Neural cell (in vitro differentiated cells): ENCODE measurements around the gene SLC17A2. TPM values are rescaled to one million over a fixed set of nuclear protein-coding genes. Genes with fewer than 3 reads are reported as not detected.

Experiments
- H2AFZ ChIP-seq: fragments of 200-600, 300-800 bp; sonication (generic), shearing (Covaris generic); 2 replicates; pipeline ENCODE4 v1.6.0; 2014; ENCODE audit warnings: low read depth, mild to moderate bottlenecking, antibody characterized with exemption, low read length, moderate library complexity
- H3F3A ChIP-seq: fragments of 200-600 bp; shearing (Covaris generic); 2 replicates; pipeline ENCODE4 v1.6.1; 2016; ENCODE audit warnings: mild to moderate bottlenecking, moderate library complexity, mixed read lengths, antibody characterized with exemption, low read length; ENCODE audit not compliant: insufficient read depth, poor library complexity, severe bottlenecking
- H3K27ac ChIP-seq: fragments of 200-600, 300-800 bp; sonication (generic), shearing (Covaris generic); 2 replicates; pipeline ENCODE4 v1.5.1; 2014; ENCODE audit warnings: mild to moderate bottlenecking, low read length, moderate library complexity
- H3K27me3 ChIP-seq: fragments of 300-800, 200-600 bp; sonication (generic), shearing (Covaris generic); 2 replicates; pipeline ENCODE4 v1.6.0; 2014; ENCODE audit warnings: mild to moderate bottlenecking, low read depth, low read length, moderate library complexity; ENCODE audit not compliant: insufficient read depth
- H3K36me3 ChIP-seq: fragments of 300-800, 200-600 bp; sonication (generic), shearing (Covaris generic); 2 replicates; pipeline ENCODE4 v1.5.1; 2014; ENCODE audit warnings: mild to moderate bottlenecking, antibody characterized with exemption, low read length, moderate library complexity; ENCODE audit not compliant: insufficient read depth
- H3K4me2 ChIP-seq: fragments of 300-800, 200-600 bp; sonication (generic), shearing (Covaris generic); 2 replicates; pipeline ENCODE4 v1.6.0; 2014; ENCODE audit warnings: mild to moderate bottlenecking, low read length
- H3K4me3 ChIP-seq: fragments of 300-800, 200-600 bp; sonication (generic), shearing (Covaris generic); 2 replicates; pipeline ENCODE4 v1.5.1; 2014; ENCODE audit warnings: mild to moderate bottlenecking, low read length, moderate library complexity
- H3K79me2 ChIP-seq: fragments of 200-600 bp; shearing (Covaris generic); replicated peaks from 2 replicates; pipeline ENCODE4 v1.6.0; 2014; ENCODE audit warnings: mild to moderate bottlenecking, low read length, moderate library complexity; ENCODE audit not compliant: insufficient read depth
- H3K9ac ChIP-seq: fragments of 300-800, 200-600 bp; sonication (generic), shearing (Covaris generic); 2 replicates; pipeline ENCODE4 v1.6.1; 2016; ENCODE audit warnings: mild to moderate bottlenecking, low read length, mixed read lengths
- H3K9me2 ChIP-seq: fragments of 200-600 bp; shearing (Covaris generic); 2 replicates; pipeline ENCODE4 v1.6.1; 2016; ENCODE audit warnings: mild to moderate bottlenecking, low read length, mixed read lengths; ENCODE audit not compliant: insufficient read depth
- H3K9me3 ChIP-seq: fragments of 200-600, 300-800 bp; sonication (generic), shearing (Covaris generic); 2 replicates; pipeline ENCODE4 v1.6.1; 2016; ENCODE audit warnings: mild to moderate bottlenecking, mixed run types, low read length, moderate library complexity, mixed read lengths
- H4K20me1 ChIP-seq: fragments of 200-600 bp; shearing (Covaris generic); 2 replicates; pipeline ENCODE4 v1.6.1; 2016; ENCODE audit warnings: mild to moderate bottlenecking, mixed run types; ENCODE audit not compliant: insufficient read depth
- CTCF ChIP-seq: fragments of 450-650 bp; IDR thresholded peaks from 2 replicates; pipeline ENCODE4 v1.5.1; 2014; ENCODE audit warnings: antibody characterized with exemption, mild to moderate bottlenecking, moderate library complexity; ENCODE audit not compliant: poor library complexity, severe bottlenecking
- EP300 ChIP-seq: fragments of 450-650 bp; conservative IDR thresholded peaks from 2 replicates; pipeline ENCODE4 v1.6.1; 2014; ENCODE audit warnings: antibody characterized with exemption, mild to moderate bottlenecking, moderate library complexity; ENCODE audit not compliant: poor library complexity, severe bottlenecking
- EZH2 ChIP-seq: fragments of 200-600, 300-800 bp; shearing (Covaris generic), sonication (generic); IDR thresholded peaks from 2 replicates; pipeline ENCODE4 v1.6.1; 2014; ENCODE audit warnings: antibody characterized with exemption, low read length, borderline replicate concordance, mild to moderate bottlenecking; ENCODE audit not compliant: insufficient read depth, poor library complexity, severe bottlenecking
- MXI1 ChIP-seq: fragments of 450-650 bp; conservative IDR thresholded peaks from 2 replicates; pipeline ENCODE4 v1.6.1; 2014; ENCODE audit warnings: antibody characterized with exemption, mild to moderate bottlenecking; ENCODE audit not compliant: poor library complexity, severe bottlenecking
- POLR2AphosphoS5 ChIP-seq: IDR thresholded peaks from 2 replicates; pipeline ENCODE4 v1.6.1; 2012
- RAD21 ChIP-seq: fragments of 450-650 bp; conservative IDR thresholded peaks from 2 replicates; pipeline ENCODE4 v1.6.1; 2014; ENCODE audit warnings: antibody characterized with exemption, mild to moderate bottlenecking, moderate library complexity
- REST ChIP-seq: IDR thresholded peaks from 2 replicates; pipeline ENCODE4 v1.6.1; 2012; ENCODE audit warnings: borderline replicate concordance
- SMC3 ChIP-seq: fragments of 450-650 bp; conservative IDR thresholded peaks from 2 replicates; pipeline ENCODE4 v1.6.1; 2014; ENCODE audit warnings: antibody characterized with exemption, mild to moderate bottlenecking, moderate library complexity; ENCODE audit not compliant: poor library complexity
- TAF1 ChIP-seq: IDR thresholded peaks from 2 replicates; pipeline ENCODE4 v1.6.1; 2012; ENCODE audit warnings: low read depth
- polyA plus RNA-seq: library from polyadenylated mRNA; depleted of rRNA; stranded (reverse); fragments of >200 nt; gene quantifications from 2 replicates; pipeline ENCODE4 v1.2.3, GENCODE V29; 2014

The SLC17A2 gene
- polyA plus RNA-seq, 1 donor from 2014 or later: not detected

- TF ChIP-seq SMC3 (no peak), MXI1 (no peak), POLR2AphosphoS5 (no peak), RAD21 (no peak), REST (no peak), EP300 (no peak), TAF1 (no peak), EZH2 (no peak), CTCF (no peak)
- no peaks in the 10 kb centered on the region for H4K20me1 ChIP-seq
- H3K27me3 ChIP-seq: no peaks in the 10 kb centered on the region
- H3K4me3 ChIP-seq: no peak overlapping the region
- H3K36me3 ChIP-seq: no peaks in the 10 kb centered on the region
- H2AFZ ChIP-seq: no peak overlapping the region
- no peak overlapping the region for H3K9ac ChIP-seq
- no peak overlapping the region for H3K4me2 ChIP-seq
- no peaks in the 10 kb centered on the region for H3K9me3 ChIP-seq
- no peaks in the 10 kb centered on the region for H3K9me2 ChIP-seq
- H3K79me2 ChIP-seq: no peaks in the 10 kb centered on the region
- H3F3A ChIP-seq: no peaks in the 10 kb centered on the region
- no peak overlapping the region for H3K27ac ChIP-seq
Observed at GRCh38 chr6:25944688-25945574, 14.4 kb upstream of the SLC17A2 start.

- no peak overlapping the region for H3K27ac ChIP-seq
- no peaks in the 10 kb centered on the region for H3K27me3 ChIP-seq
Observed at GRCh38 chr6:25943887-25944286, 13.4 kb upstream of the SLC17A2 start.

More at GRCh38 chr6:25943887-25944286, 13.4 kb upstream of the SLC17A2 start:
- Histone ChIP-seq H3K4me3 (no peak overlapping the region), H3K9me3 (no peaks in the 10 kb centered on the region), H3K9me2 (no peaks in the 10 kb centered on the region), H3K4me2 (no peak overlapping the region), H3F3A (no peaks in the 10 kb centered on the region), H3K79me2 (no peaks in the 10 kb centered on the region), H2AFZ (no peak overlapping the region), H3K36me3 (no peaks in the 10 kb centered on the region), H4K20me1 (no peaks in the 10 kb centered on the region), H3K9ac (no peak overlapping the region)
- TF ChIP-seq REST (no peak), CTCF (no peak), RAD21 (no peak), POLR2AphosphoS5 (no peak), EP300 (no peak), SMC3 (no peak), MXI1 (no peak), TAF1 (no peak), EZH2 (no peak)
